Measurements from ENCODE around the gene GPR151.
A peak's percentile ranks its signal among the peaks of the same experiment; 100 is the strongest.
"Not testable (repeated sequence)": the region's sequence is repeated elsewhere in the genome, so short reads cannot be mapped to it uniquely, and the experiment has no call there.

GPR151 gene

GRCh38 chr5:146516151-146516475 is at the start of gene GPR151:
Gene GPR151 (minus strand): TSS chr5:146516190. CDS start chr5:146516113, 77 bp downstream.
- no peak for DNase-seq

- no peak for DNase-seq
Observed at GRCh38 chr5:146564007-146564762, 48.2 kb upstream of the GPR151 start.

GRCh38 chr5:146562461-146562860 is 46.5 kb upstream of the GPR151 start:
- DNase-seq: no peak

GRCh38 chr5:146561711-146562110 is 45.7 kb upstream of the GPR151 start:
- DNase-seq: no peak

GRCh38 chr5:146560205-146560812 is 44.3 kb upstream of the GPR151 start:
- peak; percentile 69 for DNase-seq

GRCh38 chr5:146556884-146557283 is 40.9 kb upstream of the GPR151 start:
- DNase-seq: not testable (repeated sequence)

GRCh38 chr5:146553446-146553845 is 37.5 kb upstream of the GPR151 start:
- peak; percentile 58 for DNase-seq

GRCh38 chr5:146549615-146550014 is 33.6 kb upstream of the GPR151 start:
- no peak for DNase-seq

- DNase-seq: no peak
Observed at GRCh38 chr5:146548781-146549449, 32.9 kb upstream of the GPR151 start.

- DNase-seq: no peak
Observed at GRCh38 chr5:146544232-146544631, 28.2 kb upstream of the GPR151 start.

- DNase-seq: peak; percentile 41
Observed at GRCh38 chr5:146541958-146542849, 26.2 kb upstream of the GPR151 start.

GRCh38 chr5:146540414-146540813 is 24.4 kb upstream of the GPR151 start:
- no peak for DNase-seq

GRCh38 chr5:146539973-146540372 is 24.0 kb upstream of the GPR151 start:
- no peak for DNase-seq

- DNase-seq: no peak
Observed at GRCh38 chr5:146538432-146538831, 22.4 kb upstream of the GPR151 start.

GRCh38 chr5:146533882-146534281 is 17.9 kb upstream of the GPR151 start:
- no peak for DNase-seq

GRCh38 chr5:146533260-146533857 is 17.4 kb upstream of the GPR151 start:
- peak; percentile 41 for DNase-seq

GRCh38 chr5:146529984-146530383 is 14.0 kb upstream of the GPR151 start:
- no peak for DNase-seq

- no peak for DNase-seq
Observed at GRCh38 chr5:146528236-146528635, 12.2 kb upstream of the GPR151 start.

GRCh38 chr5:146527785-146528184 is 11.8 kb upstream of the GPR151 start:
- DNase-seq: no peak

GRCh38 chr5:146523698-146524097 is 7.7 kb upstream of the GPR151 start:
- no peak for DNase-seq

GRCh38 chr5:146521403-146522106 is 5.6 kb upstream of the GPR151 start:
- no peak for DNase-seq

- no peak for DNase-seq
Observed at GRCh38 chr5:146520731-146521130, 4.7 kb upstream of the GPR151 start.
